ENCODE data around the gene DPF3. TPM values are rescaled to one million over a fixed set of nuclear protein-coding genes. Genes with fewer than 3 reads are reported as not detected.

DPF3 gene
- polyA plus RNA-seq, 4 donors, result 4.4 to 6.0 (median 5.3) TPM

- no peak for DNase-seq (ENCODE audit: low read depth in 4 of 4, low spot score in 2 of 4)
Measured at GRCh38 chr14:72699443-72699842, 194.5 kb downstream of the DPF3 start.

GRCh38 chr14:72692696-72693095, 201.2 kb downstream of the DPF3 start:
- DNase-seq (ENCODE audit: low read depth in 4 of 4, low spot score in 2 of 4), result no peak

- no peak for DNase-seq (ENCODE audit: low read depth in 4 of 4, low spot score in 2 of 4)
Measured at GRCh38 chr14:72690324-72690723, 203.6 kb downstream of the DPF3 start.

- DNase-seq (ENCODE audit: low read depth in 4 of 4, low spot score in 2 of 4), result no peak
Measured at GRCh38 chr14:72688990-72689671, 204.8 kb downstream of the DPF3 start.

GRCh38 chr14:72686832-72687231, 207.1 kb downstream of the DPF3 start:
- no peak for DNase-seq (ENCODE audit: low read depth in 4 of 4, low spot score in 2 of 4)

GRCh38 chr14:72686101-72686500, 207.8 kb downstream of the DPF3 start:
- DNase-seq (ENCODE audit: low read depth in 4 of 4, low spot score in 2 of 4), result no peak

- DNase-seq (ENCODE audit: low read depth in 4 of 4, low spot score in 2 of 4), result no peak
Measured at GRCh38 chr14:72685456-72685855, 208.4 kb downstream of the DPF3 start.

- DNase-seq (ENCODE audit: low read depth in 4 of 4, low spot score in 2 of 4), result no peak
Measured at GRCh38 chr14:72683787-72684186, 210.1 kb downstream of the DPF3 start.

GRCh38 chr14:72682188-72682587, 211.7 kb downstream of the DPF3 start:
- no peak for DNase-seq (ENCODE audit: low read depth in 4 of 4, low spot score in 2 of 4)

- DNase-seq (ENCODE audit: low read depth in 4 of 4, low spot score in 2 of 4), result no peak
Measured at GRCh38 chr14:72680853-72681640, 212.9 kb downstream of the DPF3 start.

- peak in 2 of 4 donors; percentile 21 to 29 for DNase-seq (ENCODE audit: low read depth in 4 of 4, low spot score in 2 of 4)
Measured at GRCh38 chr14:72679536-72680151, 214.3 kb downstream of the DPF3 start.

GRCh38 chr14:72679141-72679535, 214.8 kb downstream of the DPF3 start:
- no peak for DNase-seq (ENCODE audit: low read depth in 4 of 4, low spot score in 2 of 4)

- DNase-seq (ENCODE audit: low read depth in 4 of 4, low spot score in 2 of 4), result no peak
Measured at GRCh38 chr14:72678356-72678755, 215.5 kb downstream of the DPF3 start.

GRCh38 chr14:72677664-72678063, 216.2 kb downstream of the DPF3 start:
- DNase-seq (ENCODE audit: low read depth in 4 of 4, low spot score in 2 of 4), result no peak

GRCh38 chr14:72675126-72675525, 218.8 kb downstream of the DPF3 start:
- no peak for DNase-seq (ENCODE audit: low read depth in 4 of 4, low spot score in 2 of 4)

- no peak for DNase-seq (ENCODE audit: low read depth in 4 of 4, low spot score in 2 of 4)
Measured at GRCh38 chr14:72673179-72673578, 220.7 kb downstream of the DPF3 start.

GRCh38 chr14:72666610-72667009, 227.3 kb downstream of the DPF3 start:
- DNase-seq (ENCODE audit: low read depth in 4 of 4, low spot score in 2 of 4), result no peak

GRCh38 chr14:72665259-72665658, 228.6 kb downstream of the DPF3 start:
- no peak for DNase-seq (ENCODE audit: low read depth in 4 of 4, low spot score in 2 of 4)

- no peak for DNase-seq (ENCODE audit: low read depth in 4 of 4, low spot score in 2 of 4)
Measured at GRCh38 chr14:72664651-72665050, 229.2 kb downstream of the DPF3 start.

GRCh38 chr14:72663956-72664650, 229.8 kb downstream of the DPF3 start:
- no peak for DNase-seq (ENCODE audit: low read depth in 4 of 4, low spot score in 2 of 4)

GRCh38 chr14:72663076-72663487, 230.8 kb downstream of the DPF3 start:
- no peak for DNase-seq (ENCODE audit: low read depth in 4 of 4, low spot score in 2 of 4)
